ENCODE measurements around the gene EPHB2. TPM values are rescaled to one million over a fixed set of nuclear protein-coding genes. Genes with fewer than 3 reads are reported as not detected.

The EPHB2 gene
- total RNA-seq, 1 experiment from 2014 or later, result 0.45 TPM

GRCh38 chr1:22736501-22737080 lies 26.0 kb downstream of the EPHB2 start:
- Histone ChIP-seq H3K4me2 (ENCODE audit: low read depth, low read length, poor library complexity, severe bottlenecking) (no peak overlapping the region), H4K20me1 (ENCODE audit: insufficient read depth, low read depth, low read length) (no peaks in the 10 kb centered on the region), H3K9me2 (replicated peaks; ENCODE audit: insufficient read depth, low read length) (no peaks in the 10 kb centered on the region), H3K79me2 (ENCODE audit: low read length) (no peaks in the 10 kb centered on the region), H3K27ac (ENCODE audit: low read length) (no peak overlapping the region), H3K9me3 (ENCODE audit: low read length) (no peaks in the 10 kb centered on the region), H2AFZ (ENCODE audit: low read length) (no peak overlapping the region), H3K4me3 (ENCODE audit: low read length) (no peak overlapping the region), H3K27me3 (ENCODE audit: low read length) (no peaks in the 10 kb centered on the region), H3K9ac (ENCODE audit: low read length) (no peak overlapping the region), H3K36me3 (ENCODE audit: insufficient read depth, low read length) (no peaks in the 10 kb centered on the region), H3K4me1 (ENCODE audit: low read length) (peaks cover 13% of the 10 kb centered on the region)
- no peak for DNase-seq

DNA sequence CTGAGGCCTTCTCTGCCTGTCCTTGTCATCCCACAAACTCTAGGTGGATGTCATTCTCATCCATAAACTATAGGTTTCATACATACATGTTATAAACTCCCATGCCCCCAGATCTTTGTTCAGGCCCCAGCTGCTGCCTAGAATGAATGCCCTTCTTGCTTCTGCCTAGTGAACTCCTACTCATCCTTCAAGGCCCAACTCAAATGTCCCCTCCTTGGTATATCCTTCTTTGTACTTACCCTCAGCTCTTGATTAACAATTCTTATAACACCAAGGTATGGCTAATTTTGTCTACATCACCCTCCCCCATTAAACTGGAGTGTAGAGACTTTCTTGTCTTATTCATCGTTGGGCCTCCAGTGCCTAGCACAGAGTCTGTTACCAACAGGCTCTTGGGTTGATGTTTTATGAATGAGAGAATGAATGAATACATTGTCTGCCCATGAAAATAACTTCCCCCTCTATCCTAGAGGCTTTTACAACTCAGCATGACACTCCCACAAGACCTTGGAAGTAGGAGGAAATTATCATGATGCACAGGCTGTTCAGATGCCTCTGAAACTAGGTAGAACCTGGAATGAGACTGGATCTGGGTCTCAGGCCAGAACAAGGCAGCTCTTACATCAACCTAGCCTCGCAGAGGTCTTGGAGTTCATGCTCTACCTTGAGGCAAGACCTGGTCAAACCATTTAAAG lies 26.9 kb downstream of the EPHB2 start:
- Histone ChIP-seq H3K36me3 (ENCODE audit: insufficient read depth, low read length) (no peaks in the 10 kb centered on the region), H3K27me3 (ENCODE audit: low read length) (no peaks in the 10 kb centered on the region), H2AFZ (ENCODE audit: low read length) (no peak overlapping the region), H3K9me2 (replicated peaks; ENCODE audit: insufficient read depth, low read length) (no peaks in the 10 kb centered on the region), H3K79me2 (ENCODE audit: low read length) (no peaks in the 10 kb centered on the region), H3K9ac (ENCODE audit: low read length) (no peak overlapping the region), H3K27ac (ENCODE audit: low read length) (no peak overlapping the region), H3K4me1 (ENCODE audit: low read length) (peaks cover 13% of the 10 kb centered on the region), H4K20me1 (ENCODE audit: insufficient read depth, low read depth, low read length) (no peaks in the 10 kb centered on the region), H3K4me2 (ENCODE audit: low read depth, low read length, poor library complexity, severe bottlenecking) (no peak overlapping the region), H3K4me3 (ENCODE audit: low read length) (no peak overlapping the region), H3K9me3 (ENCODE audit: low read length) (no peaks in the 10 kb centered on the region)
- no peak for DNase-seq

GRCh38 chr1:22738069-22738435 lies 27.4 kb downstream of the EPHB2 start:
- Histone ChIP-seq H3K9ac (ENCODE audit: low read length) (no peak overlapping the region), H3K4me1 (ENCODE audit: low read length) (peaks cover 13% of the 10 kb centered on the region), H2AFZ (ENCODE audit: low read length) (no peak overlapping the region), H3K9me2 (replicated peaks; ENCODE audit: insufficient read depth, low read length) (no peaks in the 10 kb centered on the region), H3K4me2 (ENCODE audit: low read depth, low read length, poor library complexity, severe bottlenecking) (no peak overlapping the region), H3K27me3 (ENCODE audit: low read length) (no peaks in the 10 kb centered on the region), H3K27ac (ENCODE audit: low read length) (no peak overlapping the region), H3K4me3 (ENCODE audit: low read length) (no peak overlapping the region), H4K20me1 (ENCODE audit: insufficient read depth, low read depth, low read length) (no peaks in the 10 kb centered on the region), H3K79me2 (ENCODE audit: low read length) (no peaks in the 10 kb centered on the region), H3K9me3 (ENCODE audit: low read length) (no peaks in the 10 kb centered on the region), H3K36me3 (ENCODE audit: insufficient read depth, low read length) (no peaks in the 10 kb centered on the region)
- DNase-seq, result no peak

DNA sequence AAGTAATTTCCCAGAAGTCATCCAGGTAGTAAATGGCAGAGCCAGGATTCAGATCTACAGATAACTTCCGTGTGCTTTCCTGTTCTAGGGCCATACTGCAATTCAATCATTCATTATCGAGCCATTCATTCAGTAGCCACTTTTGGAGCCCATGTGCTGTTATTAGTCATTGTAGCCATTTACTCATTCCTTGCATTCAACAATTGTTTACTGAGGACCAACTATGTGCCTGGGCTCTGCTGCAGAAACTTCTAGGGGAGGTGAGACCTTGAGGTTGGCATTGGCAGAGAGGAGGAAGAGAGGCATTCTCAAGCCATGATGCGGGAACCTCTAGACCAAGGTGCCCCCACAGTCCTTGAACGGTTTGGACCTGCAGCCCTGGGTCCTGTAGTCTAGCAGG lies 27.9 kb downstream of the EPHB2 start:
- H3K27me3 ChIP-seq (ENCODE audit: low read length), result no peaks in the 10 kb centered on the region
- H3K79me2 ChIP-seq (ENCODE audit: low read length), result no peaks in the 10 kb centered on the region
- no peak overlapping the region for H3K9ac ChIP-seq (ENCODE audit: low read length)
- H3K4me2 ChIP-seq (ENCODE audit: low read depth, low read length, poor library complexity, severe bottlenecking), result no peak overlapping the region
- no peak for DNase-seq
- no peaks in the 10 kb centered on the region for H3K36me3 ChIP-seq (ENCODE audit: insufficient read depth, low read length)
- no peak overlapping the region for H3K27ac ChIP-seq (ENCODE audit: low read length)
- no peaks in the 10 kb centered on the region for H3K9me2 ChIP-seq (replicated peaks; ENCODE audit: insufficient read depth, low read length)
- no peaks in the 10 kb centered on the region for H4K20me1 ChIP-seq (ENCODE audit: insufficient read depth, low read depth, low read length)
- H2AFZ ChIP-seq (ENCODE audit: low read length), result no peak overlapping the region
- H3K9me3 ChIP-seq (ENCODE audit: low read length), result no peaks in the 10 kb centered on the region
- H3K4me3 ChIP-seq (ENCODE audit: low read length), result no peak overlapping the region
- peaks cover 13% of the 10 kb centered on the region for H3K4me1 ChIP-seq (ENCODE audit: low read length)

GRCh38 chr1:22739648-22740385 lies 29.2 kb downstream of the EPHB2 start:
- Histone ChIP-seq H3K4me1 (ENCODE audit: low read length) (peaks cover 13% of the 10 kb centered on the region), H3K27ac (ENCODE audit: low read length) (no peak overlapping the region), H4K20me1 (ENCODE audit: insufficient read depth, low read depth, low read length) (no peaks in the 10 kb centered on the region), H3K36me3 (ENCODE audit: insufficient read depth, low read length) (no peaks in the 10 kb centered on the region), H3K9me2 (replicated peaks; ENCODE audit: insufficient read depth, low read length) (no peaks in the 10 kb centered on the region), H3K9ac (ENCODE audit: low read length) (no peak overlapping the region), H3K27me3 (ENCODE audit: low read length) (no peaks in the 10 kb centered on the region), H3K79me2 (ENCODE audit: low read length) (no peaks in the 10 kb centered on the region), H3K4me3 (ENCODE audit: low read length) (no peak overlapping the region), H3K4me2 (ENCODE audit: low read depth, low read length, poor library complexity, severe bottlenecking) (no peak overlapping the region), H3K9me3 (ENCODE audit: low read length) (no peaks in the 10 kb centered on the region), H2AFZ (ENCODE audit: low read length) (no peak overlapping the region)
- DNase-seq, result no peak

DNA sequence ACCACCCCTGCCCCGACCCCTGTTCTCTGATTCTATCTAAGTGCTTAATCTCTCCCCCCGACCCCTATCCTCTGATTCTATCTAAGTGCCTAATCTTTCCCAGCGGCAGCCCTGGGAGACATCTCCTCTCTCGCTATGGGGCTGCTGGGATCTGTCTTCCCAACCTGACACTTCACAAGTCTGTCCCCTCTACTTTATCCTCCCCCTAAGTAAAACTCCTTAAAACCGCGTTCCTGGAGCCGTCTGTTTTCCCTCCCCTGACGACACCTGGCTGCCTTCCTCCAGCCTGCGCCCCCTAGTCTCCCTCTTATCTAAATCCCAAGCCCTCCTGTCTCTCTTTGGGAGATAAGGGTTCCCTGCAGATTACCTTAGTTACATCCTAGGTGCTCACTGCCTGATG lies 30.5 kb downstream of the EPHB2 start:
- no peak overlapping the region for H2AFZ ChIP-seq (ENCODE audit: low read length)
- H3K4me2 ChIP-seq (ENCODE audit: low read depth, low read length, poor library complexity, severe bottlenecking), result no peak overlapping the region
- H3K9me3 ChIP-seq (ENCODE audit: low read length), result no peaks in the 10 kb centered on the region
- no peaks in the 10 kb centered on the region for H4K20me1 ChIP-seq (ENCODE audit: insufficient read depth, low read depth, low read length)
- no peak overlapping the region for H3K4me3 ChIP-seq (ENCODE audit: low read length)
- no peaks in the 10 kb centered on the region for H3K79me2 ChIP-seq (ENCODE audit: low read length)
- H3K9ac ChIP-seq (ENCODE audit: low read length), result no peak overlapping the region
- H3K27ac ChIP-seq (ENCODE audit: low read length), result no peak overlapping the region
- no peaks in the 10 kb centered on the region for H3K36me3 ChIP-seq (ENCODE audit: insufficient read depth, low read length)
- H3K27me3 ChIP-seq (ENCODE audit: low read length), result no peaks in the 10 kb centered on the region
- no peaks in the 10 kb centered on the region for H3K9me2 ChIP-seq (replicated peaks; ENCODE audit: insufficient read depth, low read length)
- DNase-seq, result no peak
- H3K4me1 ChIP-seq (ENCODE audit: low read length), result peaks cover 13% of the 10 kb centered on the region

DNA sequence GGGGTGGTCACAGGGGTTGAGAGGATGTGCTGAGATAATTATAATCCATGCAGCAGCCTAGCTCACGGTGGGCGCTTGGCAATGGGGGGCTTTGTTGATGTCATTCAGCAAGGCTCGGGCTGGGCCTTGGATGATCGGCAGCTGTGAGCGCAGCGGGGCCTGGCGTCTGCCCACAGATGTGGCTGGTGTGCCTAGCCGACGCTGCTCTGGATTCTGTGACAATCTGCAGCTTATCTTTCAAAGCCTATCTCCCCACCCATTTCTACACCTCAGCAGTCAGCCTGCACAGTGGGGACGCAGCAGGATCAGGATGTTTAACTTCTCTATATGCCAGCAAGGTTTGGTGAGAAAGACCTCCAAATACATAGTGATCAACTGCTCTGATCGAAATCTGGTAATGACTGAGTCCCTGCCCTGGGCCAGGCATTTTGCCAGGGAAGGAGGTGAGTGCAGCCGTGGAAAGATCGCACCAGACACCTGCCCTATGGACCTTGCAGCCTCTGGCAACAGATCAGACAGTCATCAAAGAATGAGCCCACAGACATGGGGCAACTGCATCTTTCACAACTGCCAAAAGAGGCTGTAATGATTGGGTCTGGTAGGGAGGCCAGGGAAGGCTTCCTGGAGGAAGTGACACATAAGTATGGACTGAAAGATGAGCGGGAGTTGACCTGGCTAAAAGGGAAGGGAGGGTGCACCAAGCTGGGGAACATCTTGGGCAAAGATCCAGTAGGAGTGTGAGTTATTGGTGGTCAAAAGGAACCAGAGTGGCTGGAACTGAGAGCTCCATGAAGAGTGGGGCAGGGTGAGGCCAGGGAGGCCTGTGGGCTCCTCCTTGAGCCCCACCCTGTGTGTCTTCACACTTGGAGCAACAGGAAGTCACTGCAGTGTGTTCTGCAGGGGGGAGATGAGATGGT lies 35.3 kb downstream of the EPHB2 start:
- no peaks in the 10 kb centered on the region for H3K79me2 ChIP-seq (ENCODE audit: low read length)
- H3K4me2 ChIP-seq (ENCODE audit: low read depth, low read length, poor library complexity, severe bottlenecking), result no peak overlapping the region
- H3K27ac ChIP-seq (ENCODE audit: low read length), result no peak overlapping the region
- H3K9ac ChIP-seq (ENCODE audit: low read length), result no peak overlapping the region
- no peaks in the 10 kb centered on the region for H4K20me1 ChIP-seq (ENCODE audit: insufficient read depth, low read depth, low read length)
- H3K36me3 ChIP-seq (ENCODE audit: insufficient read depth, low read length), result no peaks in the 10 kb centered on the region
- peaks cover 15% of the 10 kb centered on the region for H3K4me1 ChIP-seq (ENCODE audit: low read length)
- no peaks in the 10 kb centered on the region for H3K9me3 ChIP-seq (ENCODE audit: low read length)
- no peaks in the 10 kb centered on the region for H3K27me3 ChIP-seq (ENCODE audit: low read length)
- no peak overlapping the region for H3K4me3 ChIP-seq (ENCODE audit: low read length)
- no peaks in the 10 kb centered on the region for H3K9me2 ChIP-seq (replicated peaks; ENCODE audit: insufficient read depth, low read length)
- no peak overlapping the region for H2AFZ ChIP-seq (ENCODE audit: low read length)
- DNase-seq, result no peak

All from Karpas-422 (cell line).